NCI-H1694 treated with DMSO at 0.1 percent for 48 hours (cell line): ENCODE results near the gene ADM2.

Experiments
- DNase-seq: peaks from one replicate; lab custom pipeline; 2025; lab: John Stamatoyannopoulos, UW

Gene ADM2

GRCh38 chr22:50445071-50445879 lies 36.1 kb upstream of the ADM2 start:
- DNase-seq, result no peak

GRCh38 chr22:50445880-50446707 lies 35.2 kb upstream of the ADM2 start:
- DNase-seq, result no peak

GRCh38 chr22:50446708-50447575 lies 34.4 kb upstream of the ADM2 start:
- no peak for DNase-seq

GRCh38 chr22:50447576-50448551 lies 33.5 kb upstream of the ADM2 start:
- DNase-seq, result no peak

GRCh38 chr22:50452649-50453048 lies 28.7 kb upstream of the ADM2 start:
- DNase-seq, result no peak

- no peak for DNase-seq
Observed at GRCh38 chr22:50454556-50455075, 26.7 kb upstream of the ADM2 start.

GRCh38 chr22:50455201-50455600 lies 26.1 kb upstream of the ADM2 start:
- DNase-seq, result no peak

GRCh38 chr22:50456026-50456425 lies 25.3 kb upstream of the ADM2 start:
- DNase-seq, result no peak

GRCh38 chr22:50456466-50457234 lies 24.7 kb upstream of the ADM2 start:
- DNase-seq, result no peak

- no peak for DNase-seq
Observed at GRCh38 chr22:50459016-50459415, 22.3 kb upstream of the ADM2 start.

- no peak for DNase-seq
Observed at GRCh38 chr22:50459496-50460140, 21.7 kb upstream of the ADM2 start.

GRCh38 chr22:50460938-50461337 lies 20.4 kb upstream of the ADM2 start:
- no peak for DNase-seq

- no peak for DNase-seq
Observed at GRCh38 chr22:50461536-50461935, 19.8 kb upstream of the ADM2 start.

GRCh38 chr22:50461979-50462540 lies 19.3 kb upstream of the ADM2 start:
- no peak for DNase-seq

GRCh38 chr22:50463188-50463900 lies 18.0 kb upstream of the ADM2 start:
- no peak for DNase-seq

- DNase-seq, result no peak
Observed at GRCh38 chr22:50464451-50464850, 16.9 kb upstream of the ADM2 start.

- no peak for DNase-seq
Observed at GRCh38 chr22:50465066-50465930, 16.0 kb upstream of the ADM2 start.

GRCh38 chr22:50467341-50467740 lies 14.0 kb upstream of the ADM2 start:
- no peak for DNase-seq
